ENCODE data around the gene ARHGAP1. TPM values are rescaled to one million over a fixed set of nuclear protein-coding genes. Genes with fewer than 3 reads are reported as not detected.

ARHGAP1 gene
- total RNA-seq, 1 experiment from 2014 or later = 21.8 TPM

- H3K36me3 ChIP-seq = peaks cover 21% of the 10 kb centered on the region
- H3K27me3 ChIP-seq = no peaks in the 10 kb centered on the region
- no peaks in the 10 kb centered on the region for H3K9me3 ChIP-seq (replicated peaks)
- no peak for DNase-seq
- no peak overlapping the region for H3K27ac ChIP-seq
- 0 out of 2 replicates have a peak, but pooled peaks cover 4% of the 10 kb centered on the region for H3K4me1 ChIP-seq
- no peak overlapping the region for H3K4me3 ChIP-seq
These were observed 62.9 kb downstream of the ARHGAP1 start for GRCh38 chr11:46637546-46637945.

DNA sequence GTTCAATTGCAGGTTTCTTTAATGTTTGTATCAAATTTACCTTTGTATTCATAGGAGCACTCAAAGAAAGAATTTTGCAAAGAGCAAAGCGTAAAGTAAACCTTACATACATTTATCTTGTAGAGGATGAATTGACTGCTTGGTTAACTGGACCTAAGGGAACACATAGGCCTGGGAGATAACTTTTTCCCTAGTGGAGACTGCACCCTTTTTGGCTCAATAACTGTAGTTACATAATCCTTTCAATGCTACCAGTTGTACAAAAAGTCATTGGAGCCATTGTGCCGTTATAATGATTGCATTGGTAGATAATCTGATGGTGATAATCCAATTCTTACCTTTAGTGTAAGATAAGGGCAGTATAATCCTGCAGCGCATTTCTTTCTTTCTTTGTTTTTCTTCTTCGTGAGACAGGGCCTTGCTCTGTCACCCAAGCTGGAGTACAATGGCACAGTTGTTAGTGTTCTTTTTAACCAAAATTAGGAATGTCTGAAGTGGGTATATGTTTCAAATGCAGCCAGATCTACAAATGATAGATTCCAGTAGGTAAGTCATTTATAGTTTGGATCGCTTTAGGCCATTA is 64.8 kb downstream of the ARHGAP1 start:
- Histone ChIP-seq H3K36me3 (peaks cover 28% of the 10 kb centered on the region), H3K27ac (no peak overlapping the region), H3K4me1 (0 out of 2 replicates have a peak, but pooled peaks cover 4% of the 10 kb centered on the region), H3K27me3 (no peaks in the 10 kb centered on the region), H3K4me3 (no peak overlapping the region), H3K9me3 (replicated peaks) (no peaks in the 10 kb centered on the region)
- DNase-seq = no peak

DNA sequence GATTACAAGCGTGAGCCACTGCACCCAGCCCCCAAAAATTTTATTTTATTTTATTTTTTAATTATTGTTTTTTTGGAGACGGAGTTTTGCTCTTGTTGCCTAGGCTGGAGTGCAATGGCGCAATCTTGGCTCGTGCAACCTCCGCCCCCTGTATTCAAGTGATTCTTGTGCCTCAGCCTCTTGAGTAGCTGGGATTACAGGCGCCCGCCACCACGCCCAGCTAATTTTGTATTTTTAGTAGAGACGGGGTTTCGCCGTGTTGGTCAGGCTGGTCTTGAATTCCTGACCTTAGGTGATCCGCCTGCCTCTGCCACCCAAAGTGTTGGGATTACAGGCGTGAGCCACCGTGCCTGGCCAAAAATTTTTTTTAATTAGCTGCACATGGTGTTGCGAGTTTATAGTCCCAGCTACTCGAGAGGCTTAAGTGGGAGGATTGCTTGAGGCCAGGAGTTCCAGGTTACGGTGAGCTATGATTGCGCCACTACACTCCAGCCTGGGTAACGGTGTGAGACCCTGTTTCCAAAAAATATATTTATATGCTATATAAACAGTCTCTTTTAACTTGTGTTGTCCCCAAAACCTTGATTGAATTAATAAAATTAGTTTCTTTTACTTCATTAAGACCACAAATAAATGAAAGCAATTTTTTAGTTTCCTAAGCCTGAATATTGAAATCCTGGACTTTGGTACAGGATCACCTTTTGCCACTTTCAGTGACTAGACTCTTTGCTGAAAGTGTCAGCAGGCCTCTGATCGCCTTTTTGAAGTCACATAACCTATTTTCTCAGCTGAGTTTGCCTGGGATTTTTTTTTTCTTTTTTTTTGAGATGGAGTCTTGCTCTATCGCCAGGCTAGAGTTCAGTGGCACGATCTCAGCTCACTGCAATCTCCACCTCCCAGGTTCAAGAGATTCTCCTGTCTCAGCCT is 66.9 kb downstream of the ARHGAP1 start:
- Histone ChIP-seq H3K4me3 (no peak overlapping the region), H3K36me3 (peaks cover 30% of the 10 kb centered on the region), H3K4me1 (0 out of 2 replicates have a peak, but pooled peaks cover 4% of the 10 kb centered on the region), H3K27ac (no peak overlapping the region), H3K9me3 (replicated peaks) (no peaks in the 10 kb centered on the region), H3K27me3 (no peaks in the 10 kb centered on the region)
- no peak for DNase-seq

GRCh38 chr11:46632502-46632901 is 67.9 kb downstream of the ARHGAP1 start:
- Histone ChIP-seq H3K4me3 (no peak overlapping the region), H3K27me3 (no peaks in the 10 kb centered on the region), H3K27ac (no peak overlapping the region), H3K9me3 (replicated peaks) (no peaks in the 10 kb centered on the region), H3K36me3 (peaks cover 30% of the 10 kb centered on the region), H3K4me1 (no peaks in the 10 kb centered on the region)
- no peak for DNase-seq

DNA sequence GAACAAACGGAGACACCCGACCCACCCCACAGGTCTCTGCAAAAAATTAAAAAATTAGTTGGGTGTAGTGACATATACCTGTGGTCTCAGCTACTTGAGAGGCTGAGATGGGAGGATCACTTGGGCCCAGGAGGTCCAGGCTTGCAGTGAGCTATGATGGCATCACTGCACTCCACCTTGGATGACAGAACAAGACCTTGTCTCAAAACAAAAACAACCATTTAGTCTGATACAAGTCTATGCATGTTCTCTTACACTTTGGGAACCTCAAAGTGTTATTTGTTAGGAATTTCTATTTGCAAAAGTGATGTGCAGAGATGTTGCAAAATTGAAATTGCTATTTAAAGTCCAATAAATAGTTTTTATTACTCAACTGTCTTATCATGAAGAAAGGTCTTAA is 68.7 kb downstream of the ARHGAP1 start:
- Histone ChIP-seq H3K4me3 (no peak overlapping the region), H3K9me3 (replicated peaks) (no peaks in the 10 kb centered on the region), H3K36me3 (peaks cover 24% of the 10 kb centered on the region), H3K27me3 (no peaks in the 10 kb centered on the region), H3K4me1 (no peaks in the 10 kb centered on the region), H3K27ac (no peak overlapping the region)
- DNase-seq = no peak

DNA sequence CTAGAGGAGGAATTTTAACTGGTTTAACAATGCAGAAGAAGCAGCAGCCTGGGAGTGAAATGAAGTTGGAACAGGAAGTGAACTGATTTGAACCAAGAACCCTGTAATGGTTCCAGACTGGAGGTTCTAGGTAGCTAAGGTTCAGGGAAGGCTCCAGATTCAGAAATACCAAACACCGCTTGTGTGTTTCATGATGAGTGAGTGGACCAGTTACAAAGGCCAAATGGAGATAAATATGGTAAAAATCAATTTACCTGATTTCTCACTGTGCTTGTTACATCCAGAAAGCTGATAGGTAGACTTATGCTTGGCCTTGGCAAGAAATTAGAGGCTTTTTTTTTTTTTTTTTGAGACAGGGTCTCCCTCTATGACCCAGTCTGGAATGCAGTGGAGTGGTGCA is 70.2 kb downstream of the ARHGAP1 start:
- Histone ChIP-seq H3K36me3 (peaks cover 27% of the 10 kb centered on the region), H3K9me3 (replicated peaks) (no peaks in the 10 kb centered on the region), H3K27me3 (no peaks in the 10 kb centered on the region), H3K4me3 (no peak overlapping the region), H3K27ac (no peak overlapping the region), H3K4me1 (no peaks in the 10 kb centered on the region)
- no peak for DNase-seq

- no peak for DNase-seq
These were observed 71.5 kb downstream of the ARHGAP1 start for GRCh38 chr11:46628961-46629360.

More at GRCh38 chr11:46628961-46629360, 71.5 kb downstream of the ARHGAP1 start:
- Histone ChIP-seq H3K4me1 (no peaks in the 10 kb centered on the region), H3K27me3 (no peaks in the 10 kb centered on the region), H3K27ac (no peak overlapping the region), H3K9me3 (replicated peaks) (no peaks in the 10 kb centered on the region), H3K36me3 (peaks cover 33% of the 10 kb centered on the region), H3K4me3 (no peak overlapping the region)

Other genes starting within 250 kb of the ARHGAP1 start
- gene AMBRA1, start 106.6 kb downstream of the ARHGAP1 start, total RNA-seq (2014; rRNA removed; shearing (Covaris generic)) = 23.1 and 23.4 TPM in 2 replicates
- gene HARBI1, start 83.4 kb downstream of the ARHGAP1 start, total RNA-seq (2014; rRNA removed; shearing (Covaris generic)) = 8.4 and 9.3 TPM in 2 replicates
- 77.4 and 83.6 TPM in 2 replicates for gene ATG13, start 83.1 kb downstream of the ARHGAP1 start, total RNA-seq (2014; rRNA removed; shearing (Covaris generic))
- 8.5 and 8.7 TPM in 2 replicates for gene ZNF408, start 412 bp upstream of the ARHGAP1 start, total RNA-seq (2014; rRNA removed; shearing (Covaris generic))
- gene F2, start 18.6 kb upstream of the ARHGAP1 start, total RNA-seq (2014; rRNA removed; shearing (Covaris generic)) = 0.06 and 0.15 TPM in 2 replicates
- 176 and 184 TPM in 2 replicates for gene CKAP5, start 145.7 kb upstream of the ARHGAP1 start, total RNA-seq (2014; rRNA removed; shearing (Covaris generic))
- gene LRP4, start 217.9 kb upstream of the ARHGAP1 start, total RNA-seq (2014; rRNA removed; shearing (Covaris generic)) = 6.6 and 6.8 TPM in 2 replicates
- gene CSTPP1, start 236.1 kb upstream of the ARHGAP1 start, total RNA-seq (2014; rRNA removed; shearing (Covaris generic)) = 22.3 and 24.5 TPM in 2 replicates